Endothelial cell of umbilical vein (primary cell): Measurements from ENCODE around the gene NAP1L5. TPM values are rescaled to one million over a fixed set of nuclear protein-coding genes. Genes with fewer than 3 reads are reported as not detected.

Experiments
- BruUV-seq: library from RNA; stranded (reverse); fragments of 400-500 nt; replicated peaks from 2 replicates; lab custom pipeline; 2021; lab: Mats Ljungman, UMichigan
- CTCF ChIA-PET: fragments of 300-600, 350-600 bp; sonication (Branson Sonifier 250); formaldehyde crosslinking; loops from one replicate; lab custom pipeline; 2021; ENCODE audit warnings: antibody characterized with exemption, inconsistent platforms; lab: Charles Lee
- POLR2A ChIA-PET: fragments of 300-600, 350-600 bp; sonication (Branson Sonifier 250); formaldehyde crosslinking; loops from one replicate; lab custom pipeline; 2021; ENCODE audit warnings: antibody characterized with exemption, inconsistent platforms; lab: Charles Lee
- DNase-seq: peaks from one replicate; pipeline ENCODE4 v3.0.0-alpha.2; 2011; ENCODE audit warnings: low read depth, low spot score
- FAIRE-seq: peaks from 2 replicates; lab custom pipeline; 2011; peaks lifted over from hg19 to GRCh38; lab: Jason Lieb, UNC
- H2AFZ ChIP-seq: 2 replicates; pipeline ENCODE4 v1.6.0; 2012; ENCODE audit warnings: low read depth, low read length, control low read depth, inconsistent platforms
- H3K27ac ChIP-seq: 2 replicates; pipeline ENCODE4 v1.5.1; 2011; ENCODE audit warnings: low read depth, mild to moderate bottlenecking, control low read depth, low read length, moderate library complexity; ENCODE audit not compliant: insufficient read depth
- H3K27me3 ChIP-seq, 2 experiments: 2 replicates each; pipeline versions ENCODE4 v1.6.0 to v1.6.1; 2011; ENCODE audit warnings: low read length in 2 of 2, mixed read lengths in 1 of 2; ENCODE audit not compliant: control insufficient read depth in 2 of 2, insufficient read depth in 2 of 2
- H3K36me3 ChIP-seq, 2 experiments: 2 replicates in 1 of 2; 3 replicates in 1 of 2; pipeline ENCODE4 v1.5.1; 2011; ENCODE audit warnings: low read length in 2 of 2, mild to moderate bottlenecking in 1 of 2, moderate library complexity in 1 of 2; ENCODE audit not compliant: control insufficient read depth in 2 of 2, insufficient read depth in 2 of 2; ENCODE audit errors: extremely low read depth in 1 of 2
- H3K4me1 ChIP-seq: 3 replicates; pipeline ENCODE4 v1.5.1; 2011; ENCODE audit warnings: mild to moderate bottlenecking, low read length; ENCODE audit not compliant: control insufficient read depth, insufficient read depth; ENCODE audit errors: extremely low read depth
- H3K4me2 ChIP-seq: 2 replicates; pipeline ENCODE4 v1.6.1; 2011; ENCODE audit warnings: low read length, control low read depth, mixed read lengths; ENCODE audit not compliant: insufficient read depth
- H3K4me3 ChIP-seq, 3 experiments: fragments of 200-600 bp in 1 of 3; sonication (generic), shearing (Covaris generic) in 1 of 3; replicated peaks in 1 of 3; 2 replicates each; pipeline ENCODE4 v1.5.1; 2011 to 2016; ENCODE audit warnings: control low read depth in 3 of 3, low read length in 3 of 3, mild to moderate bottlenecking in 2 of 3, inconsistent platforms in 1 of 3, low read depth in 1 of 3, moderate library complexity in 1 of 3; ENCODE audit not compliant: insufficient read depth in 1 of 3
- H3K79me2 ChIP-seq: 2 replicates; pipeline ENCODE4 v1.6.0; 2012; ENCODE audit warnings: low read length, inconsistent platforms; ENCODE audit not compliant: control insufficient read depth, insufficient read depth
- H3K9ac ChIP-seq: replicated peaks from 2 replicates; pipeline ENCODE3; 2011; ENCODE audit warnings: low read length, control low read depth; ENCODE audit not compliant: insufficient read depth; ENCODE audit errors: extremely low read depth
- H3K9me1 ChIP-seq: replicated peaks from 3 replicates; pipeline ENCODE4 v1.6.0; 2011; ENCODE audit warnings: mild to moderate bottlenecking, low read length; ENCODE audit not compliant: control insufficient read depth, insufficient read depth; ENCODE audit errors: extremely low read depth
- H3K9me3 ChIP-seq: replicated peaks from 2 replicates; pipeline ENCODE4 v1.5.1; 2012; ENCODE audit warnings: low read length, inconsistent platforms; ENCODE audit not compliant: control insufficient read depth, insufficient read depth
- H4K20me1 ChIP-seq: replicated peaks from 2 replicates; pipeline ENCODE3; 2011; ENCODE audit warnings: mild to moderate bottlenecking, low read length; ENCODE audit not compliant: control insufficient read depth, insufficient read depth; ENCODE audit errors: extremely low read depth
- EZH2 ChIP-seq: IDR thresholded peaks from 2 replicates; pipeline ENCODE4 v1.6.1; 2012; ENCODE audit warnings: borderline replicate concordance, low read depth, mild to moderate bottlenecking, moderate library complexity, low read length, inconsistent platforms; ENCODE audit not compliant: severe bottlenecking
- FOS ChIP-seq: IDR thresholded peaks from 2 replicates; pipeline ENCODE4 v1.6.1; 2011; ENCODE audit warnings: mild to moderate bottlenecking, low read length, moderate library complexity, borderline replicate concordance; ENCODE audit not compliant: insufficient read depth
- GATA2 ChIP-seq: IDR thresholded peaks from 2 replicates; pipeline ENCODE4 v1.7.0; 2011; ENCODE audit warnings: low read depth, mild to moderate bottlenecking, moderate library complexity, mixed read lengths, low read length; ENCODE audit not compliant: insufficient read length, insufficient read depth
- JUN ChIP-seq: IDR thresholded peaks from 2 replicates; pipeline ENCODE4 v1.6.1; 2011; ENCODE audit warnings: borderline replicate concordance, low read depth; ENCODE audit not compliant: insufficient read length, insufficient read depth
- MAX ChIP-seq: IDR thresholded peaks from 2 replicates; pipeline ENCODE4 v1.6.1; 2011; ENCODE audit not compliant: insufficient read depth, insufficient read length
- MYC ChIP-seq: IDR thresholded peaks from one replicate; pipeline ENCODE4 v1.6.1; 2011; ENCODE audit warnings: mild to moderate bottlenecking, low read depth, low read length
- POLR2A ChIP-seq: IDR thresholded peaks from 2 replicates; pipeline ENCODE4 v1.6.1; 2012; ENCODE audit warnings: low read depth, mild to moderate bottlenecking, control low read depth, low read length
- POLR2AphosphoS5 ChIP-seq: IDR thresholded peaks from 2 replicates; pipeline ENCODE4 v1.6.1; 2012; ENCODE audit warnings: low read depth, mild to moderate bottlenecking, control low read depth, low read length, moderate library complexity; ENCODE audit not compliant: insufficient read depth
- dilution Hi-C: fragments of 300-500 bp; cut with MboI; formaldehyde crosslinking; loops from one replicate; pipeline ENCODE4 v1.15.0; 2019; ENCODE audit warnings: low sequenced_read_pairs; ENCODE audit not compliant: extremely low pct_ligation_motif_present
- intact Hi-C: fragments of 100-400 bp; cut with micrococcal nuclease; formaldehyde crosslinking; loops from one replicate; pipeline ENCODE4 v1.10.0; 2022
- polyA plus RNA-seq, 4 experiments: library from polyadenylated mRNA; depleted of rRNA in 3 of 4; stranded (reverse) in 3 of 4; unstranded in 1 of 4; fragments of >200 nt; gene quantifications; 2 replicates each; pipeline versions ENCODE4 v1.2.1 to v1.2.3, GENCODE V29; 2011 to 2012; ENCODE audit warnings: missing spikeins in 1 of 4
- small RNA-seq: library from RNA; depleted of rRNA; stranded (forward); fragments of <200 nt; gene quantifications from one replicate; pipeline ENCODE3, GENCODE V24; 2012; ENCODE audit warnings: low replicate concordance, low read depth; ENCODE audit not compliant: insufficient read depth, insufficient read length
- total RNA-seq: library from RNA; stranded (reverse); gene quantifications from 2 replicates; pipeline ENCODE4 v1.2.3, GENCODE V29; 2021
- TF ChIP-seq, protein P1 (sequence below), 2 donors: IDR thresholded peaks; 1 replicate in 1 of 2; 2 replicates in 1 of 2; pipeline ENCODE4 v1.5.1; 2011; ENCODE audit warnings: low read length in 2 of 2, mild to moderate bottlenecking in 2 of 2, moderate library complexity in 2 of 2, control low read depth in 1 of 2, inconsistent platforms in 1 of 2, low read depth in 1 of 2; ENCODE audit not compliant: insufficient read depth in 1 of 2; ENCODE audit errors: extremely low read depth in 1 of 2

The NAP1L5 gene
- total and polyA plus RNA-seq, 2 donors (not counting 3 experiments of a cell fraction or from before 2014, with no cell fraction given): 3.4 to 6.1 TPM

DNA sequence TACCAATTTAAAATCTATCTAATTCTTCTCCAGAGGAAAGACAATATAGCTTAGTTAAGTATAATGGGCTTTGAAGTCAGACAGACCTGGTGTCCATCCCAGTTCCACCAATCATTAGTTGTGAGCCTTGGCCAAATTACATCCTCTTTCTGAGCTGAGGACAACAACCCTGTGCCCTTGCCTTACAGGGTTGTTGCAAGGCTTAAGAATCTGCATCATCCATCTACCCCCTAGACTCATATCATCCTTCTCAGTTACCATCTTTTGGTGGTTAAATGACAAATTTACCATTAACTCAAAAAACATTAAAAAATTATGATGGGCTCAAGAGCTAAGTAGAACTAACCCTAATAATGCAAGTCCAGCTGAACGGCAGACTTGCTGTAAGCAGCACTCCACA is 51.6 kb downstream of the NAP1L5 start:
- no peaks in the 10 kb centered on the region for H3K9me3 ChIP-seq
- no peaks in the 10 kb centered on the region for H4K20me1 ChIP-seq
- dilution Hi-C loops: no loop called here
- ChIA-PET POLR2A (no interaction called here), CTCF (no interaction called here)
- no peak overlapping the region for H3K9ac ChIP-seq
- no peaks in the 10 kb centered on the region for H3K36me3 ChIP-seq
- no peak overlapping the region for H3K4me2 ChIP-seq
- TF ChIP-seq POLR2AphosphoS5 (no peak), GATA2 (no peak), JUN (no peak), MYC (no peak), EZH2 (no peak), POLR2A (no peak), MAX (no peak), FOS (no peak)
- TF ChIP-seq, protein P1, sequence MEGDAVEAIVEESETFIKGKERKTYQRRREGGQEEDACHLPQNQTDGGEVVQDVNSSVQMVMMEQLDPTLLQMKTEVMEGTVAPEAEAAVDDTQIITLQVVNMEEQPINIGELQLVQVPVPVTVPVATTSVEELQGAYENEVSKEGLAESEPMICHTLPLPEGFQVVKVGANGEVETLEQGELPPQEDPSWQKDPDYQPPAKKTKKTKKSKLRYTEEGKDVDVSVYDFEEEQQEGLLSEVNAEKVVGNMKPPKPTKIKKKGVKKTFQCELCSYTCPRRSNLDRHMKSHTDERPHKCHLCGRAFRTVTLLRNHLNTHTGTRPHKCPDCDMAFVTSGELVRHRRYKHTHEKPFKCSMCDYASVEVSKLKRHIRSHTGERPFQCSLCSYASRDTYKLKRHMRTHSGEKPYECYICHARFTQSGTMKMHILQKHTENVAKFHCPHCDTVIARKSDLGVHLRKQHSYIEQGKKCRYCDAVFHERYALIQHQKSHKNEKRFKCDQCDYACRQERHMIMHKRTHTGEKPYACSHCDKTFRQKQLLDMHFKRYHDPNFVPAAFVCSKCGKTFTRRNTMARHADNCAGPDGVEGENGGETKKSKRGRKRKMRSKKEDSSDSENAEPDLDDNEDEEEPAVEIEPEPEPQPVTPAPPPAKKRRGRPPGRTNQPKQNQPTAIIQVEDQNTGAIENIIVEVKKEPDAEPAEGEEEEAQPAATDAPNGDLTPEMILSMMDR (IDR thresholded peaks at IDR 0.05; ENCODE audit: extremely low read depth in 1 of 2, insufficient read depth in 1 of 2, low read depth in 1 of 2, low read length in 2 of 2): no peak
- H3K79me2 ChIP-seq: no peaks in the 10 kb centered on the region
- H3K4me1 ChIP-seq: no peaks in the 10 kb centered on the region
- no peaks in the 10 kb centered on the region for H3K27me3 ChIP-seq
- H3K9me1 ChIP-seq: no peaks in the 10 kb centered on the region
- no peak overlapping the region for H2AFZ ChIP-seq
- H3K27ac ChIP-seq: no peak overlapping the region
- H3K4me3 ChIP-seq: no peak overlapping the region
- no TSS peak for BruUV-seq
- intact Hi-C loops: no loop called here
- DNase-seq (no peak), FAIRE-seq (no peak)

Small RNAs within 50 kb of the gene (small RNA-seq; reads per million reads assigned to genes)
- gene RF02115: not detected
- gene RNU6-33P: not detected

Other genes starting within 250 kb of the NAP1L5 start
- gene HERC5, start 240.7 kb downstream of the NAP1L5 start, total RNA-seq: 0.30 and 0.91 TPM in 2 replicates
- 0.19 and 0.25 TPM in 2 replicates for gene HERC5, start 240.7 kb downstream of the NAP1L5 start, polyA plus RNA-seq
- 79.7 and 81.8 TPM in 2 replicates for gene PYURF, start 174.1 kb downstream of the NAP1L5 start, total RNA-seq
- gene PYURF, start 174.1 kb downstream of the NAP1L5 start, polyA plus RNA-seq: 45.0 and 59.1 TPM in 2 replicates
- gene HERC3, start 105.3 kb downstream of the NAP1L5 start, total RNA-seq: 21.2 and 25.6 TPM in 2 replicates
- gene HERC3, start 105.3 kb downstream of the NAP1L5 start, polyA plus RNA-seq: 4.3 and 6.3 TPM in 2 replicates